HL-60 (cell line): Measurements from ENCODE around the gene FOXP1.

ENCODE experiments used
- DNase-seq, 2 experiments: peaks; one replicate each; pipeline ENCODE4 v3.0.0-alpha.2; 2010 to 2020; ENCODE audit warnings: low read depth in 1 of 2, low spot score in 1 of 2
- H3K27ac ChIP-seq: fragments of 250-450 bp; sonication (Bioruptor Pico); replicated peaks from 2 replicates; pipeline ENCODE4 v1.5.1; 2020; ENCODE audit warnings: mild to moderate bottlenecking, moderate library complexity
- H3K27me3 ChIP-seq: fragments of 250-450 bp; sonication (Bioruptor Pico); 2 replicates; pipeline ENCODE4 v1.5.1; 2021; ENCODE audit warnings: mild to moderate bottlenecking, moderate library complexity; ENCODE audit not compliant: insufficient read depth, poor library complexity, severe bottlenecking
- H3K4me3 ChIP-seq: replicated peaks from 2 replicates; pipeline ENCODE4 v1.5.1; 2011; ENCODE audit warnings: mild to moderate bottlenecking, control low read depth, low read length; ENCODE audit not compliant: insufficient read depth
- GABPA ChIP-seq: IDR thresholded peaks from 2 replicates; pipeline ENCODE4 v1.6.1; 2012; ENCODE audit warnings: low read depth
- POLR2AphosphoS5 ChIP-seq: IDR thresholded peaks from 2 replicates; pipeline ENCODE4 v1.6.1; 2012; ENCODE audit warnings: low read depth
- SPI1 ChIP-seq: IDR thresholded peaks from 2 replicates; pipeline ENCODE4 v1.6.1; 2012; ENCODE audit warnings: low read depth, mild to moderate bottlenecking, borderline replicate concordance
- TF ChIP-seq, protein P1 (sequence below): IDR thresholded peaks from one replicate; pipeline ENCODE4 v1.5.1; 2011; ENCODE audit warnings: low read length, control low read depth, inconsistent platforms; ENCODE audit not compliant: insufficient read depth
- TF ChIP-seq, protein P2 (sequence below): IDR thresholded peaks from 2 replicates; pipeline ENCODE4 v1.6.1; 2012; ENCODE audit warnings: low read depth; ENCODE audit not compliant: insufficient replicate concordance

Gene FOXP1

DNA sequence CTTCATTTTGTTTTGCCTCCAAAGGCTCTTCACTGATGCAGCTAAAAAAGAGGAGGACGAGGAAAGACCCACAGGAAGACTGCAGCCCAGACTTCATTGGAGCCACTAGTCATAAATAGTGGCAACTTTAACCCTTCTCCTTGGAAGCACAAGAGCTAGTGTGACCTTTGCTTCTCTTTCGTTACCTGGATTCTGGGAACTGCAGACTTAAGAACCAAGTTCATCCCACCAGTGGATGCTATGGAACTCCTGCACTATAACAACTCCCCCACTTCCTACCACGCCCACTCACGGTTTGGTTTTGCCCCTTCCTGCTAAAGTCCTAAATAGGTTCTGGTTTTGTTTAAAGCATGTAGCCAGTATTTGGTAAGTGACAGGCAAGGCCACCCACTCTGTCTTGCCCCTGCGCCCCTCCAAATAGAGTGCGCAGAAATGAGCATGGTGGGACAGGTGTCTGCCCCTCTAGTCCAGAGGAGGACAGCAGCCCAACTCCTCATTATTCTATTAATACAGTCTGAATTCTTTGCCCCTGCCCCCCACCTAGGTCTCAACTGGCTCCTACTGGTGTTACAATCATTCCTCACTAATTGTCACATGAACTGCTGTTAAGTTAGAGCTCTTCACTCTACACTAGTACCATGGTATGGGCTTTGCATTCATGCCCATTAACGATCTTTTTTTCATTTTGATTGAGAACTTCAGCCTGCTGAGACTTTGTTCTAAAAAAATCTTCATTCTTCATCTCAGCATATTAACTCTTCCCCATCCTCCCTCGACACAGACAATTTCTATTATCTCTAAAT is 504.6 kb downstream of the FOXP1 start:
- Histone ChIP-seq H3K27me3 (no peaks in the 10 kb centered on the region), H3K27ac (no peak overlapping the region), H3K4me3 (no peak overlapping the region)
- TF ChIP-seq, protein P1, sequence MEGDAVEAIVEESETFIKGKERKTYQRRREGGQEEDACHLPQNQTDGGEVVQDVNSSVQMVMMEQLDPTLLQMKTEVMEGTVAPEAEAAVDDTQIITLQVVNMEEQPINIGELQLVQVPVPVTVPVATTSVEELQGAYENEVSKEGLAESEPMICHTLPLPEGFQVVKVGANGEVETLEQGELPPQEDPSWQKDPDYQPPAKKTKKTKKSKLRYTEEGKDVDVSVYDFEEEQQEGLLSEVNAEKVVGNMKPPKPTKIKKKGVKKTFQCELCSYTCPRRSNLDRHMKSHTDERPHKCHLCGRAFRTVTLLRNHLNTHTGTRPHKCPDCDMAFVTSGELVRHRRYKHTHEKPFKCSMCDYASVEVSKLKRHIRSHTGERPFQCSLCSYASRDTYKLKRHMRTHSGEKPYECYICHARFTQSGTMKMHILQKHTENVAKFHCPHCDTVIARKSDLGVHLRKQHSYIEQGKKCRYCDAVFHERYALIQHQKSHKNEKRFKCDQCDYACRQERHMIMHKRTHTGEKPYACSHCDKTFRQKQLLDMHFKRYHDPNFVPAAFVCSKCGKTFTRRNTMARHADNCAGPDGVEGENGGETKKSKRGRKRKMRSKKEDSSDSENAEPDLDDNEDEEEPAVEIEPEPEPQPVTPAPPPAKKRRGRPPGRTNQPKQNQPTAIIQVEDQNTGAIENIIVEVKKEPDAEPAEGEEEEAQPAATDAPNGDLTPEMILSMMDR, result no peak
- TF ChIP-seq GABPA (no peak), POLR2AphosphoS5 (no peak), SPI1 (no peak)
- TF ChIP-seq, protein P2, sequence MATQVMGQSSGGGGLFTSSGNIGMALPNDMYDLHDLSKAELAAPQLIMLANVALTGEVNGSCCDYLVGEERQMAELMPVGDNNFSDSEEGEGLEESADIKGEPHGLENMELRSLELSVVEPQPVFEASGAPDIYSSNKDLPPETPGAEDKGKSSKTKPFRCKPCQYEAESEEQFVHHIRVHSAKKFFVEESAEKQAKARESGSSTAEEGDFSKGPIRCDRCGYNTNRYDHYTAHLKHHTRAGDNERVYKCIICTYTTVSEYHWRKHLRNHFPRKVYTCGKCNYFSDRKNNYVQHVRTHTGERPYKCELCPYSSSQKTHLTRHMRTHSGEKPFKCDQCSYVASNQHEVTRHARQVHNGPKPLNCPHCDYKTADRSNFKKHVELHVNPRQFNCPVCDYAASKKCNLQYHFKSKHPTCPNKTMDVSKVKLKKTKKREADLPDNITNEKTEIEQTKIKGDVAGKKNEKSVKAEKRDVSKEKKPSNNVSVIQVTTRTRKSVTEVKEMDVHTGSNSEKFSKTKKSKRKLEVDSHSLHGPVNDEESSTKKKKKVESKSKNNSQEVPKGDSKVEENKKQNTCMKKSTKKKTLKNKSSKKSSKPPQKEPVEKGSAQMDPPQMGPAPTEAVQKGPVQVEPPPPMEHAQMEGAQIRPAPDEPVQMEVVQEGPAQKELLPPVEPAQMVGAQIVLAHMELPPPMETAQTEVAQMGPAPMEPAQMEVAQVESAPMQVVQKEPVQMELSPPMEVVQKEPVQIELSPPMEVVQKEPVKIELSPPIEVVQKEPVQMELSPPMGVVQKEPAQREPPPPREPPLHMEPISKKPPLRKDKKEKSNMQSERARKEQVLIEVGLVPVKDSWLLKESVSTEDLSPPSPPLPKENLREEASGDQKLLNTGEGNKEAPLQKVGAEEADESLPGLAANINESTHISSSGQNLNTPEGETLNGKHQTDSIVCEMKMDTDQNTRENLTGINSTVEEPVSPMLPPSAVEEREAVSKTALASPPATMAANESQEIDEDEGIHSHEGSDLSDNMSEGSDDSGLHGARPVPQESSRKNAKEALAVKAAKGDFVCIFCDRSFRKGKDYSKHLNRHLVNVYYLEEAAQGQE, result no peak
- no peak for DNase-seq

DNA sequence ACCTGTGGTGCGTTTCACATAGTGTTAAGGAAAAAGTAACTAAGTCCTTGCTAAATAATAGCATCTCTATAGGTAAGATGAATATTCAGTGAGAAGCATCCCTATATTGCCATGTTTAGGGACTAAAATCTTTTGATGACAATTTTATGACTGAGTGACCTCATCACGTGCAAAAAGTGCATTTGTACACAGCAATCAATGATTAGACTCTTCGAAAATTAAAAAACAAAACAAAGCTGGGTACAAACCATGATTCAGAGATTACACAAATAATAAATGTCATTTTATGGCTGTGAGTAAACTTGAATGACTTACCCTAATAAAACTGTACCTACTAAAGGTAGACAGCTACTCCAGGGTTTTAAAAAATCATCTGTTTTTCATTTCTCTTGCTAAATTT is 505.3 kb downstream of the FOXP1 start:
- Histone ChIP-seq H3K4me3 (no peak overlapping the region), H3K27me3 (no peaks in the 10 kb centered on the region), H3K27ac (no peak overlapping the region)
- TF ChIP-seq, protein P2, result no peak
- TF ChIP-seq SPI1, result no peak
- TF ChIP-seq, protein P1, result no peak
- DNase-seq, result no peak

DNA sequence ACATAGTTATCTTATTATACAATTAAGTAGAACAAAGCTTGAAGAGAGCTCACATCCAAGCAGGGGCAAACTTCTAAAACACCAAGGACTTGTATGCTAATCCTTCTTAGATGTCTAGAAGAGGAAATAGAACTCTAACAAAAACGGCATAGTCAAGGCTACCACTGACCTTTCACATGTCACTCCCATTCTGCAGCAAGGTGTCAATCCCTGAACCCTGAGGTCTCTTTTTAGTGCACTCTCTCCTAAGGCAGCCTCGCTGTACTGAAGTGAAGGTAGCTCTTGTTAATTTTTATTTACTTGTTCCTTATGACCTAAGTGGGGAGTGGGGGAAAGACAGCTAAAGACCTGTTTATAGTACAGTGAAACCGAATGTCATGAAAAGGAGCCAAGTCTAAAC is 506.5 kb downstream of the FOXP1 start:
- no peak for DNase-seq
- TF ChIP-seq, protein P1, result no peak
- no peak for TF ChIP-seq SPI1
- TF ChIP-seq POLR2AphosphoS5, result no peak
- TF ChIP-seq, protein P2, result no peak
- no peak for TF ChIP-seq GABPA
- no peaks in the 10 kb centered on the region for H3K27me3 ChIP-seq

More for the DNA sequence above, 506.5 kb downstream of the FOXP1 start:
- Histone ChIP-seq H3K27ac (no peak overlapping the region), H3K4me3 (no peak overlapping the region)
